Activated CD8-positive, alpha-beta T cell treated with anti-CD3 and anti-CD28 coated beads for 36 hours (primary cell): ENCODE results near the gene GPBP1. TPM values are rescaled to one million over a fixed set of nuclear protein-coding genes. Genes with fewer than 3 reads are reported as not detected.
"Not testable (repeated sequence)": the region's sequence is repeated elsewhere in the genome, so short reads cannot be mapped to it uniquely, and the experiment has no call there.

Experiments
- ATAC-seq: fragments of 200-7000 bp; cut with Tn5 transposase; one replicate; pipeline ENCODE4 v1.10.0; 2021; ENCODE audit warnings: mild to moderate bottlenecking, moderate library complexity
- CTCF ChIA-PET: fragments of 350-600 bp; sonication (Branson Sonifier 250); formaldehyde crosslinking; loops from one replicate; lab custom pipeline; 2021; ENCODE audit warnings: antibody characterized with exemption; lab: Charles Lee
- POLR2A ChIA-PET: fragments of 350-600 bp; sonication (Branson Sonifier 250); formaldehyde crosslinking; loops from one replicate; lab custom pipeline; 2021; ENCODE audit warnings: antibody characterized with exemption; lab: Charles Lee
- DNase-seq: peaks from one replicate; pipeline ENCODE4 v3.0.0-alpha.2; 2020
- H3K27ac Mint-ChIP-seq: one replicate; pipeline ENCODE4 v1.8.0; 2021; ENCODE audit warnings: mild to moderate bottlenecking, mixed read lengths
- H3K27me3 Mint-ChIP-seq: one replicate; pipeline ENCODE4 v1.8.0; 2021; ENCODE audit warnings: mixed read lengths
- H3K36me3 Mint-ChIP-seq: one replicate; pipeline ENCODE4 v1.8.0; 2021; ENCODE audit warnings: low read depth, mixed read lengths
- H3K4me1 Mint-ChIP-seq: one replicate; pipeline ENCODE4 v1.8.0; 2021; ENCODE audit warnings: low read depth, mixed read lengths
- H3K4me3 Mint-ChIP-seq: one replicate; pipeline ENCODE4 v1.8.0; 2021; ENCODE audit warnings: mild to moderate bottlenecking, moderate library complexity, mixed read lengths
- H3K9me3 Mint-ChIP-seq: one replicate; pipeline ENCODE4 v1.8.0; 2021; ENCODE audit warnings: mixed read lengths
- intact Hi-C: fragments of 100-400 bp; cut with micrococcal nuclease; formaldehyde crosslinking; loops from one replicate; pipeline ENCODE4 v1.10.0; 2022
- total RNA-seq, 2 experiments: library from RNA; stranded (reverse); gene quantifications; one replicate each; pipeline ENCODE4 v1.2.3, GENCODE V29; 2021
- TF ChIP-seq, protein P1 (sequence below): fragments of 200-600 bp; IDR thresholded peaks from one replicate; pipeline ENCODE4 v1.8.0; 2022; ENCODE audit warnings: antibody characterized with exemption, mild to moderate bottlenecking

The GPBP1 gene
- total RNA-seq, 2 experiments from 2014 or later = 87.9 to 88.5 TPM

DNA sequence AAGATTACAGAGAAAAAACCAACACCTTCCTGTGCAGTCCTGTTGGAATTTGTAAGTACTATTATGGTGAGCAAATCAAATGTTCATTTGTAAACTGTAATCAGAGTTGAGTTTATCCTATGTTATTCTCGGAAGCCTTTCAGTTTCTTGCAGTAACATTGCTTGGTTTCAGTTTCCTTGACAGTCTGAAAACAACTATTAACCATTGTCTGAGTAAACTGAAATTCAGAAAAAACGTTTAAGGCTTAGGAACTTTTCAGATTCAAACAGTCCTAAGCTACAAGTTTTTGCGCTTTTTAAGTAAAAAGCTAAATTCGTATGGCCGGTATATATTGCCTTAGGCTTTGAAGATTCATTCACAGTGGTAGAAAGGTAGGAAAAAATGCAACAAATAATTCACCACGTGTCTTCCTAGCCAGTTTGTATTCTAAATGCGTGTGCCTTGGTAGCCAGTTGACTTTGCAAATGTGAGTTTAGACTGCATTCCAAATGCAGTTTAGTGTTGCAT is 2.5 kb downstream of the GPBP1 start:
- intact Hi-C loops = no loop called here
- peak overlapping the region; percentile 95 for H3K27ac Mint-ChIP-seq
- TF ChIP-seq, protein P1, sequence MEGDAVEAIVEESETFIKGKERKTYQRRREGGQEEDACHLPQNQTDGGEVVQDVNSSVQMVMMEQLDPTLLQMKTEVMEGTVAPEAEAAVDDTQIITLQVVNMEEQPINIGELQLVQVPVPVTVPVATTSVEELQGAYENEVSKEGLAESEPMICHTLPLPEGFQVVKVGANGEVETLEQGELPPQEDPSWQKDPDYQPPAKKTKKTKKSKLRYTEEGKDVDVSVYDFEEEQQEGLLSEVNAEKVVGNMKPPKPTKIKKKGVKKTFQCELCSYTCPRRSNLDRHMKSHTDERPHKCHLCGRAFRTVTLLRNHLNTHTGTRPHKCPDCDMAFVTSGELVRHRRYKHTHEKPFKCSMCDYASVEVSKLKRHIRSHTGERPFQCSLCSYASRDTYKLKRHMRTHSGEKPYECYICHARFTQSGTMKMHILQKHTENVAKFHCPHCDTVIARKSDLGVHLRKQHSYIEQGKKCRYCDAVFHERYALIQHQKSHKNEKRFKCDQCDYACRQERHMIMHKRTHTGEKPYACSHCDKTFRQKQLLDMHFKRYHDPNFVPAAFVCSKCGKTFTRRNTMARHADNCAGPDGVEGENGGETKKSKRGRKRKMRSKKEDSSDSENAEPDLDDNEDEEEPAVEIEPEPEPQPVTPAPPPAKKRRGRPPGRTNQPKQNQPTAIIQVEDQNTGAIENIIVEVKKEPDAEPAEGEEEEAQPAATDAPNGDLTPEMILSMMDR = no peak
- no peaks in the 10 kb centered on the region for H3K27me3 Mint-ChIP-seq
- H3K4me1 Mint-ChIP-seq = peaks cover 39% of the 10 kb centered on the region
- ATAC-seq = no peak
- no peak for DNase-seq
- POLR2A ChIA-PET = interaction anchor here (0.6 to 2.5 kb wide), 2 partner anchors 15 to 1136 kb away, joined by 3 to 17 read pairs; no protein-coding TSS in a partner anchor
- no peaks in the 10 kb centered on the region for H3K9me3 Mint-ChIP-seq
- CTCF ChIA-PET = interaction anchor here (0.9 to 1.8 kb wide), 7 partner anchors 15 to 266 kb away, joined by 3 to 6 read pairs (median 3); no protein-coding TSS in a partner anchor
- peak overlapping the region; percentile 88 for H3K4me3 Mint-ChIP-seq
- peaks cover 63% of the 10 kb centered on the region for H3K36me3 Mint-ChIP-seq

DNA sequence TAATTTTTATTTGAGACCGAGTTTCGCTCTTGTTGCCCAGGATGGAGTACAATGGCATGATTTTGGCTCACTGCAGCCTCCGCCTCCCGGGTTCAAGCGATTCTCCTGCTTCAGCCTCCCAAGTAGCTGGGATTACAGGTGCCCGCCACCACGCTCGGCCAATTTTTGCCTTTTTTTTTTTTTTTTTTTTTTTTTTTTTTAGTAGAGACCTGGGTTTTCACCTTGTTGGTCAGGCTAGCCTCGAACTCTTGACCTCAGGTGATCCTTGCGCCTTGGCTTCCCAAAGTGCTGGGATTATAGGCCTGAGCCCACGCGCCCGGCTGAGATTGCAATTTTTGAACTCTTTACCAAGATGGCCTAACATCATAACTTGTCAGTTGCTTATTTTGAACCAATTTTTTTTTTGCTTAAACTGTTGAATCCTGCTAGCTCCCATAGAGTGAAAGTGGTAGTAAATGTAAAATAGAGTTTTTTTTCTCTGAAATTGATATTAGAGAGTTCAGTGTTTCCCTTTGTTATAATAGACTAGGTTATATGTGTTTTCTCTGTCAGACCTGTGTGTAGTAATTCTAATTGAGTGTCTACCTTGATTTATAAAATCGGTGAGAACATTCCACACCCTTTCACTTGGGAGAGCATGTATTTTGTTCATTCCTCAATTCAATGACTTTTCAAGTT is 3.8 kb downstream of the GPBP1 start:
- CTCF ChIA-PET = no interaction called here

DNA sequence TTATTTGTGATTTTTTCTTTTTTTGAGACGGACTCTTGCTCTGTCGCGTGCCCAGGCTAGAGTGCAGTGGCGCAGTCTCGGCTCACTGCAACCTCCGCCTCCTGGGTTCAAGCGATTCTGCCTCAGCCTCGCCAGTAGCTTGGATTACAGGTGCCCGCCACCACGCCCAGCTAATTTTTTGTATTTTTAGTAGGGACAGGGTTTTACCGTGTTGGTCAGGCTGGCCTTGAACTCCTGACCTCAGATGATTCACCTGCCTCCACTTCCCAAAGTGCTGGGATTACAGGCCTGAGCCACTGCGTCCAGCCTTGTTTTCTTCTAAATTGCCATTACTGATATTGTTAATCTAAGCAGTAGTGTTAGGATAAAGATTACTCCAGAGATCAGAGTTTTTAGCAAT is 4.4 kb downstream of the GPBP1 start:
- H3K36me3 Mint-ChIP-seq = peaks cover 65% of the 10 kb centered on the region
- peaks cover 36% of the 10 kb centered on the region for H3K4me1 Mint-ChIP-seq
- POLR2A ChIA-PET = interaction anchor here (1.5 kb wide), 1 partner anchor 10 kb away, joined by 5 read pairs; no protein-coding TSS in a partner anchor
- DNase-seq, CTCF ChIA-PET, ATAC-seq, H3K27me3 Mint-ChIP-seq, intact Hi-C loops, H3K9me3 Mint-ChIP-seq: not testable (repeated sequence)
- peak overlapping the region; percentile 35 for H3K27ac Mint-ChIP-seq
- H3K4me3 Mint-ChIP-seq = peak overlapping the region; percentile 88

More for the DNA sequence above, 3.8 kb downstream of the GPBP1 start:
- Mint-ChIP-seq H3K4me1 (peaks cover 36% of the 10 kb centered on the region), H3K36me3 (peaks cover 64% of the 10 kb centered on the region), H3K27ac (peak overlapping the region; percentile 61), H3K27me3 (no peaks in the 10 kb centered on the region), H3K9me3 (no peaks in the 10 kb centered on the region), H3K4me3 (peak overlapping the region; percentile 88)
- POLR2A ChIA-PET = no interaction called here
- DNase-seq (no peak), ATAC-seq (no peak)
- TF ChIP-seq, protein P1 = no peak
- intact Hi-C loops = no loop called here

DNA sequence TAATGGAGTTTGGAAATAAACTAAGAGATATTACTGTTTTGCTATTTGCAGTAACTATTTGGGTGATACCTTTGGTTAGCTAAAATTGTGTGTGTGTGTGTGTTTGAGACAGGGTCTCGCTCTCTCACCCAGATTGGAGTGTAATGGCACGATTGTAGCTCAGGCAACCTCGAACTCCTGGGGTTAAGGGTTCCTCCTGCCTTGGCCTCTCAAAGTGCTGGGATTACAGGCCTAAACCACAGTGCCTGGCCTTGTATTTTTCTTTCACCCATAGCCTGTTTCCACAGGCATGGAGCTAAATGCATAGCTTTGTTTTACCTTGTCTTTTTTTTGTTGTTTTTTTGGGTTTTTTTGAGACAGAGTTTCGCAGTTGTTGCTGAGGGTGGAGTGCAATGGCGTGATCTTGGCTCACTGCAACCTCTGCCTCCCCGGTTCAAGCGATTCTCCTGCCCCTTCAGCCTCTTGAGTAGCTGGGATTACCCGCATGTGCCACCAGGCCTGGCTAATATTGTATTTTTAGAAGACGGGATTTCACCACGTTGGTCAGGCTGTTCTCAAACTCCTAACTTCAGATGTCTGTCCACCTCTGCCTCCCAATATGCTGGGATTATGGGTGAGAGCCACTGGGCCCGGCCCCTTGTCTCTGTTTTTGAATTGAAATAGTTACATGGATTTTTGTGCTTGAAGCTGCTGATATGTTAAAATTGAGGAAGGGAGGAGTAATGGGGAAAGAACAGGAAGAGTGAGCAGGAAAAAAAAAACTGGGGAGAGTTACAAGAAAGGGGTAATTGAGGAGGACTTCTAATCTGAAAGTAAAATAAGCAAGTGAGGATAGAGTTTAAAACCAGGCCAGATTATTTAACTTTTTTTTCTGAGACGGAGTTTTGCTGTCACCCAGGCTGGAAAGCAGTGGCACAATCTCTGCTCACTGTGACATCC is 5.7 kb downstream of the GPBP1 start:
- peaks cover 42% of the 10 kb centered on the region for H3K4me1 Mint-ChIP-seq
- CTCF ChIA-PET = no interaction called here
- H3K36me3 Mint-ChIP-seq = peaks cover 77% of the 10 kb centered on the region
- no peaks in the 10 kb centered on the region for H3K27me3 Mint-ChIP-seq
- peaks cover 2% of the 10 kb centered on the region for H3K9me3 Mint-ChIP-seq
- ATAC-seq (no peak), DNase-seq (no peak)
- POLR2A ChIA-PET = interaction anchor here (0.9 to 1.5 kb wide), 2 partner anchors 9 to 27 kb away, joined by 3 to 5 read pairs; no protein-coding TSS in a partner anchor
- peak overlapping the region; percentile 35 for H3K27ac Mint-ChIP-seq
- TF ChIP-seq, protein P1 = no peak
- intact Hi-C loops = no loop called here
- peak overlapping the region; percentile 88 for H3K4me3 Mint-ChIP-seq

DNA sequence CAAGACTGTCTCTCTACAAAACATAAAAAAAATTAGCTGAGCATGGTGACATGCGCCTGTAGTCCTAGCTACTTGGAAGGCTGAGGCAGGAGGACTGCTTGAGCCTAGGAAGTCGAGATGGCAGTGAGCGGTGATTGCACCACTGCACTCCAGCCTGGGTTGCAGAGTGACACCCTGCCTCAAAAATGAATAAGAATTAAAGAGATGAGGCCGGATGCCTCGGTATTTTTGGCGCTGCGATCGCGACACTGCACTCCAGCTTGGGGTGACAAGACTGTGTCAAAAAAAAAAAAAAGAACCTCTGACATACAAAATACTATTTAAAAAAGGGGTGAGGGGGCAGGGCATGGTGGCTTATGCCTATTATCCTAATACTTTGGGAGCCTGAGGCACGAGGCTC is 7.3 kb downstream of the GPBP1 start:
- Mint-ChIP-seq H3K27ac (peak overlapping the region; percentile 61), H3K9me3 (peaks cover 2% of the 10 kb centered on the region), H3K4me3 (peak overlapping the region; percentile 88), H3K36me3 (peaks cover 70% of the 10 kb centered on the region), H3K27me3 (no peaks in the 10 kb centered on the region), H3K4me1 (peaks cover 56% of the 10 kb centered on the region)
- ChIA-PET POLR2A (interaction anchor here (1.5 kb wide), 1 partner anchor 9 kb away, joined by 4 read pairs; no protein-coding TSS in a partner anchor), CTCF (no interaction called here)
- peak; percentile 44 for DNase-seq
- TF ChIP-seq, protein P1 = no peak
- ATAC-seq = peak; percentile 38
- intact Hi-C loops = no loop called here
